K562 (cell line): ENCODE results near the gene FGF12. TPM values are rescaled to one million over a fixed set of nuclear protein-coding genes. Genes with fewer than 3 reads are reported as not detected.

ENCODE experiments used
- ATAC-seq: fragments of 200-7000 bp; cut with Tn5 transposase; 3 replicates; pipeline ENCODE4 v1.9.1; 2020; ENCODE audit warnings: moderate library complexity
- BruUV-seq: library from RNA; stranded (reverse); fragments of 400-500 nt; replicated peaks from 2 replicates; lab custom pipeline; 2021; lab: Mats Ljungman, UMichigan
- CTCF ChIA-PET: fragments of 300-600 bp; formaldehyde crosslinking; extraction: SDS; loops from one replicate; lab custom pipeline; 2021; ENCODE audit warnings: low intra/inter-chr PET ratio; lab: Yijun Ruan, JAX
- POLR2A ChIA-PET: fragments of 300-600, 350-650 bp; sonication (Branson Sonifier 250); formaldehyde crosslinking; extraction: SDS; loops from one replicate; lab custom pipeline; 2021; ENCODE audit warnings: antibody characterized with exemption, inconsistent platforms; lab: Yijun Ruan, JAX
- DNase-seq, 4 experiments: peaks; one replicate each; pipeline versions ENCODE4 v3.0.0 to v3.0.0-alpha.2; 2011 to 2018; ENCODE audit warnings: low spot score in 3 of 4, mixed read lengths in 3 of 4; ENCODE audit errors: extremely low read depth in 1 of 4
- FAIRE-seq: peaks from 2 replicates; lab custom pipeline; 2011; peaks lifted over from hg19 to GRCh38; lab: Jason Lieb, UNC
- H2AFZ ChIP-seq: 2 replicates; pipeline ENCODE4 v1.6.0; 2011; ENCODE audit warnings: low read depth, low read length, control low read depth, inconsistent platforms
- H3K27ac ChIP-seq: fragments of 200-600 bp; 3 replicates; pipeline ENCODE4 v1.8.0; 2011; ENCODE audit warnings: low read depth, mild to moderate bottlenecking, control low read depth, inconsistent platforms, low read length, moderate library complexity, mixed read lengths; ENCODE audit errors: extremely low read depth
- H3K27me3 ChIP-seq, 2 experiments: fragments of 300-600 bp in 1 of 2; 2 replicates in 1 of 2; 3 replicates in 1 of 2; pipeline versions ENCODE4 v1.6.0 to v1.8.0; 2011; ENCODE audit warnings: inconsistent platforms in 2 of 2, low read length in 2 of 2, mild to moderate bottlenecking in 1 of 2, mixed read lengths in 1 of 2, moderate library complexity in 1 of 2; ENCODE audit not compliant: control insufficient read depth in 2 of 2, insufficient read depth in 2 of 2
- H3K36me3 ChIP-seq: fragments of 300-600 bp; 3 replicates; pipeline ENCODE4 v1.8.0; 2011; ENCODE audit warnings: mild to moderate bottlenecking, low read length, inconsistent platforms; ENCODE audit not compliant: control insufficient read depth, insufficient read depth
- H3K4me1 ChIP-seq, 2 experiments: fragments of 200-600 bp in 1 of 2; replicated peaks in 1 of 2; 2 replicates in 1 of 2; 3 replicates in 1 of 2; pipeline versions ENCODE4 v1.5.1 to v1.8.0; 2011; ENCODE audit warnings: inconsistent platforms in 2 of 2, low read length in 2 of 2, mild to moderate bottlenecking in 1 of 2, mixed read lengths in 1 of 2, moderate library complexity in 1 of 2; ENCODE audit not compliant: control insufficient read depth in 2 of 2, insufficient read depth in 2 of 2
- H3K4me2 ChIP-seq: 2 replicates; pipeline ENCODE4 v1.6.1; 2011; ENCODE audit warnings: low read length, control low read depth, inconsistent platforms, mixed read lengths; ENCODE audit not compliant: insufficient read depth
- H3K4me3 ChIP-seq: fragments of 200-600 bp; sonication (generic), shearing (Covaris generic); 2 replicates; pipeline ENCODE4 v1.5.1; 2016; ENCODE audit warnings: control low read depth, inconsistent platforms
- H3K79me2 ChIP-seq: fragments of 200-600 bp; 3 replicates; pipeline ENCODE4 v1.8.0; 2011; ENCODE audit warnings: low read length, inconsistent platforms; ENCODE audit not compliant: control insufficient read depth, insufficient read depth
- H3K9ac ChIP-seq, 2 experiments: 2 replicates each; pipeline versions ENCODE4 v1.6.0 to v1.6.1; 2011; ENCODE audit warnings: low read depth in 2 of 2, low read length in 2 of 2, control low read depth in 1 of 2, inconsistent platforms in 1 of 2, mild to moderate bottlenecking in 1 of 2, mixed read lengths in 1 of 2; ENCODE audit not compliant: insufficient read depth in 1 of 2
- H3K9me1 ChIP-seq: one replicate; pipeline ENCODE4 v1.6.0; 2011; ENCODE audit warnings: inconsistent platforms, mild to moderate bottlenecking, low read length, moderate library complexity; ENCODE audit not compliant: control insufficient read depth, insufficient read depth
- H3K9me3 ChIP-seq: replicated peaks from 2 replicates; pipeline ENCODE4 v1.5.1; 2011; ENCODE audit warnings: low read depth, low read length, inconsistent platforms; ENCODE audit not compliant: control insufficient read depth, insufficient read depth
- H4K20me1 ChIP-seq: replicated peaks from 2 replicates; pipeline ENCODE4 v1.6.1; 2011; ENCODE audit warnings: low read length, inconsistent platforms, mixed read lengths; ENCODE audit not compliant: control insufficient read depth, insufficient read depth
- CBX2 ChIP-seq: fragments of 200-600 bp; sonication (generic); IDR thresholded peaks from one replicate; pipeline ENCODE4 v1.6.1; 2012; ENCODE audit warnings: mild to moderate bottlenecking, low read length, inconsistent platforms; ENCODE audit not compliant: insufficient read depth, poor library complexity, severe bottlenecking
- CBX5 ChIP-seq: IDR thresholded peaks from 2 replicates; pipeline ENCODE4 v1.6.1; 2014; ENCODE audit warnings: low read depth, borderline replicate concordance
- CCAR2 ChIP-seq: fragments of 200-400 bp; formaldehyde crosslinking; IDR thresholded peaks from 2 replicates; pipeline ENCODE4 v1.6.1; 2017; ENCODE audit warnings: mild to moderate bottlenecking, low read depth, low read length
- DNMT1 ChIP-seq: fragments of 450-650 bp; IDR thresholded peaks from 2 replicates; pipeline ENCODE4 v1.6.1; 2016; ENCODE audit warnings: antibody characterized with exemption, mild to moderate bottlenecking
- JUND ChIP-seq, 2 experiments: IDR thresholded peaks; 2 replicates in 1 of 2; 3 replicates in 1 of 2; pipeline ENCODE4 v1.6.1; 2011; ENCODE audit warnings: borderline replicate concordance in 2 of 2, low read depth in 2 of 2, low read length in 2 of 2, improper control_type of control experiment in 1 of 2, missing biosample characterization in 1 of 2, missing genetic modification characterization in 1 of 2, missing genetic modification reagents in 1 of 2
- MYNN ChIP-seq, 2 experiments: sonication (generic); formaldehyde crosslinking in 1 of 2; IDR thresholded peaks; 2 replicates each; pipeline versions ENCODE4 v1.5.0 to v1.6.1; 2016 to 2020; ENCODE audit warnings: antibody characterized with exemption in 1 of 2, missing genetic modification reagents in 1 of 2
- NFE2L1 ChIP-seq: fragments of 450-650 bp; IDR thresholded peaks from 2 replicates; pipeline ENCODE4 v1.6.1; 2016; ENCODE audit warnings: missing genetic modification characterization, low read depth, mild to moderate bottlenecking, missing compliant biosample characterization, moderate library complexity, borderline replicate concordance
- POLR2A ChIP-seq: fragments of 450-650 bp; conservative IDR thresholded peaks from 2 replicates; pipeline ENCODE4 v1.6.1; 2016
- RNF2 ChIP-seq: sonication (generic); IDR thresholded peaks from 2 replicates; pipeline ENCODE4 v1.6.1; 2016
- TOE1 ChIP-seq, 2 experiments: fragments of 450-650 bp in 1 of 2; sonication (generic) in 1 of 2; formaldehyde crosslinking in 1 of 2; IDR thresholded peaks; 2 replicates each; pipeline versions ENCODE4 v1.7.1 to v1.8.0; 2016 to 2022; ENCODE audit warnings: borderline replicate concordance in 2 of 2, mild to moderate bottlenecking in 2 of 2, antibody characterized with exemption in 1 of 2, inconsistent platforms in 1 of 2, low read depth in 1 of 2, missing genetic modification reagents in 1 of 2, moderate library complexity in 1 of 2
- ZNF134 ChIP-seq: fragments of 250-450 bp; sonication (Bioruptor Pico); conservative IDR thresholded peaks from 2 replicates; pipeline ENCODE4 v1.4.0; 2020
- ZNF274 ChIP-seq: IDR thresholded peaks from 2 replicates; pipeline ENCODE4 v1.6.1; 2011; ENCODE audit warnings: low read depth, mild to moderate bottlenecking, low read length, moderate library complexity, borderline replicate concordance
- ZNF347 ChIP-seq: fragments of 450-650 bp; formaldehyde crosslinking; IDR thresholded peaks from 2 replicates; pipeline ENCODE4 v1.4.0; 2020; ENCODE audit warnings: low read depth, mild to moderate bottlenecking, moderate library complexity
- WGBS: fragments of 100-300 bp; shearing (Covaris generic); methylation state at CpG from one replicate; pipeline ENCODE4 v1.1.6; 2016; ENCODE audit warnings: low coverage, mixed read lengths; ENCODE audit not compliant: insufficient coverage; ENCODE audit errors: missing lambda C conversion rate; 5-methylcytosine and 5-hydroxymethylcytosine counted together
- in situ Hi-C: fragments of 300-500 bp; cut with MboI; formaldehyde crosslinking; loops from 4 replicates; pipeline ENCODE4 v1.15.0; 2018; ENCODE audit warnings: inconsistent platforms, mixed read lengths
- intact Hi-C: fragments of 100-400 bp; cut with micrococcal nuclease; formaldehyde crosslinking; loops from 2 replicates; pipeline ENCODE4 v1.14.2; 2022
- polyA plus RNA-seq, 8 experiments: library from polyadenylated mRNA; depleted of rRNA in 4 of 8; stranded (reverse) in 5 of 8; unstranded in 3 of 8; fragments of >200 nt; fragmentation: Nextera tagmentation in 2 of 8; fragmentation: Illumina TruSeq in 1 of 8; extraction: Ambion mirVana in 2 of 8; extraction: Trizol in 1 of 8; gene quantifications; 2 replicates each; pipeline versions ENCODE4 v1.2.1 to v1.2.3, GENCODE V29; 2011 to 2014; ENCODE audit warnings: inconsistent platforms in 1 of 8, missing spikeins in 1 of 8
- total RNA-seq, 7 experiments: library from RNA; depleted of rRNA in 6 of 7; stranded (reverse); fragments of >200 nt in 6 of 7; fragmentation: Illumina TruSeq in 2 of 7; extraction: Trizol in 2 of 7; gene quantifications; 2 replicates each; pipeline versions ENCODE4 v1.2.1 to v1.2.3, GENCODE V29; 2011 to 2021; ENCODE audit warnings: low replicate concordance in 1 of 7
- TF ChIP-seq, protein P1 (sequence below): fragments of 250-450 bp; sonication (Bioruptor Pico); IDR thresholded peaks from 2 replicates; pipeline ENCODE4 v1.8.0; 2022; ENCODE audit warnings: moderate library complexity, mild to moderate bottlenecking, inconsistent platforms
- TF ChIP-seq, protein P2 (sequence below): fragments of 450-650 bp; IDR thresholded peaks from 2 replicates; pipeline ENCODE4 v1.6.1; 2016; ENCODE audit warnings: borderline replicate concordance

The FGF12 gene
- total and polyA plus RNA-seq, 9 of the 15 experiments (the other 6 are each of a cell fraction or from before 2014, with no cell fraction given), result not detected

DNA sequence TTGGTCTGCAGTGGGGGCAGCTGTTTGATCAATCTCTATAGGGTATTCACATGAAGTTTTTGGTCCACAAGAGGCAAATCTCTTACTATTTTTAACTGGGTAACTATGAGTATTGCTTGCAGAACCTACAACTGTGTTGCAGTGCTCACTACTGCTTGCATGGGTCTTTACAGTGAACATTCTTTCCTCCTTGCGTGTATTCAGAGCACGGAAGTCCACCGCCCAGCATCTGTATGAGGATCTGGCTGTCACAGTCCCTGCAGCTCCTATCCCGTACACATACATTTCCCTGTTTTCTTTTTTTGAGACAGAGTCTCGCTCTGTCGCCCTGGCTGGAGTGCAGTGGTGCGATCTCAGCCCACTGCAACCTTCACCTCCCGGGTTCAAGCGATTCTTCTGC, 449.9 kb downstream of the FGF12 start:
- BruUV-seq, result no TSS peak
- Histone ChIP-seq H3K4me3 (no peak overlapping the region), H4K20me1 (no peaks in the 10 kb centered on the region), H3K4me2 (no peak overlapping the region), H2AFZ (no peak overlapping the region), H3K79me2 (no peaks in the 10 kb centered on the region), H3K9ac (no peak overlapping the region), H3K4me1 (no peaks in the 10 kb centered on the region), H3K36me3 (no peaks in the 10 kb centered on the region), H3K27ac (no peak overlapping the region), H3K9me3 (no peaks in the 10 kb centered on the region), H3K27me3 (no peaks in the 10 kb centered on the region), H3K9me1 (no peaks in the 10 kb centered on the region)
- in situ Hi-C loops (no loop called here), intact Hi-C loops (no loop called here)
- DNase-seq (no peak), FAIRE-seq (no peak), ATAC-seq (no peak)
- ChIA-PET POLR2A (no interaction called here), CTCF (no interaction called here)
- 0% methylated on average over 9 of the region's 9 CpGs for WGBS
- no peak for TF ChIP-seq CCAR2
- no peak for TF ChIP-seq TOE1 (IDR thresholded peaks at IDR 0.05; ENCODE audit: borderline replicate concordance)
- TF ChIP-seq TOE1 (CRISPR knock-in tag; IDR thresholded peaks at IDR 0.05; ENCODE audit: borderline replicate concordance, low read depth), result no peak
- TF ChIP-seq CBX2, result no peak
- no peak for TF ChIP-seq JUND (IDR thresholded peaks at IDR 0.05; ENCODE audit: borderline replicate concordance, low read depth, low read length)
- no peak for TF ChIP-seq JUND (tag; IDR thresholded peaks at IDR 0.05; ENCODE audit: borderline replicate concordance, low read depth, low read length)
- TF ChIP-seq CBX5, result no peak
- TF ChIP-seq POLR2A, result no peak
- TF ChIP-seq, protein P1, sequence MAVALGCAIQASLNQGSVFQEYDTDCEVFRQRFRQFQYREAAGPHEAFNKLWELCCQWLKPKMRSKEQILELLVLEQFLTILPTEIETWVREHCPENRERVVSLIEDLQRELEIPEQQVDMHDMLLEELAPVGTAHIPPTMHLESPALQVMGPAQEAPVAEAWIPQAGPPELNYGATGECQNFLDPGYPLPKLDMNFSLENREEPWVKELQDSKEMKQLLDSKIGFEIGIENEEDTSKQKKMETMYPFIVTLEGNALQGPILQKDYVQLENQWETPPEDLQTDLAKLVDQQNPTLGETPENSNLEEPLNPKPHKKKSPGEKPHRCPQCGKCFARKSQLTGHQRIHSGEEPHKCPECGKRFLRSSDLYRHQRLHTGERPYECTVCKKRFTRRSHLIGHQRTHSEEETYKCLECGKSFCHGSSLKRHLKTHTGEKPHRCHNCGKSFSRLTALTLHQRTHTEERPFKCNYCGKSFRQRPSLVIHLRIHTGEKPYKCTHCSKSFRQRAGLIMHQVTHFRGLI (CRISPR knock-in tag), result no peak
- TF ChIP-seq MYNN (IDR thresholded peaks at IDR 0.05), result no peak
- TF ChIP-seq MYNN (CRISPR knock-in tag; IDR thresholded peaks at IDR 0.05), result no peak
- no peak for TF ChIP-seq RNF2
- TF ChIP-seq ZNF347 (CRISPR knock-in tag), result no peak
- TF ChIP-seq ZNF134 (CRISPR knock-in tag), result no peak
- no peak for TF ChIP-seq ZNF274
- TF ChIP-seq, protein P2, sequence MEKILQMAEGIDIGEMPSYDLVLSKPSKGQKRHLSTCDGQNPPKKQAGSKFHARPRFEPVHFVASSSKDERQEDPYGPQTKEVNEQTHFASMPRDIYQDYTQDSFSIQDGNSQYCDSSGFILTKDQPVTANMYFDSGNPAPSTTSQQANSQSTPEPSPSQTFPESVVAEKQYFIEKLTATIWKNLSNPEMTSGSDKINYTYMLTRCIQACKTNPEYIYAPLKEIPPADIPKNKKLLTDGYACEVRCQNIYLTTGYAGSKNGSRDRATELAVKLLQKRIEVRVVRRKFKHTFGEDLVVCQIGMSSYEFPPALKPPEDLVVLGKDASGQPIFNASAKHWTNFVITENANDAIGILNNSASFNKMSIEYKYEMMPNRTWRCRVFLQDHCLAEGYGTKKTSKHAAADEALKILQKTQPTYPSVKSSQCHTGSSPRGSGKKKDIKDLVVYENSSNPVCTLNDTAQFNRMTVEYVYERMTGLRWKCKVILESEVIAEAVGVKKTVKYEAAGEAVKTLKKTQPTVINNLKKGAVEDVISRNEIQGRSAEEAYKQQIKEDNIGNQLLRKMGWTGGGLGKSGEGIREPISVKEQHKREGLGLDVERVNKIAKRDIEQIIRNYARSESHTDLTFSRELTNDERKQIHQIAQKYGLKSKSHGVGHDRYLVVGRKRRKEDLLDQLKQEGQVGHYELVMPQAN, result no peak
- TF ChIP-seq NFE2L1 (tag), result no peak
- TF ChIP-seq DNMT1, result no peak
